Skin epidermis (tissue), 12 donors: ENCODE results near the gene KCNK3.

Experiments used
- H3K27ac ChIP-seq, 21 experiments: fragments of 200-600 bp; sonication (generic) in 11 of 21; one replicate each; pipeline ENCODE4 v1.5.0; 2020; ENCODE audit warnings: mild to moderate bottlenecking in 3 of 21, inconsistent platforms in 2 of 21, moderate library complexity in 2 of 21
- H3K4me3 ChIP-seq, 7 experiments: fragments of 200-600 bp; sonication (generic) in 2 of 7; one replicate each; pipeline ENCODE4 v1.5.0; 2020; ENCODE audit warnings: inconsistent platforms in 2 of 7, mild to moderate bottlenecking in 2 of 7, moderate library complexity in 1 of 7

KCNK3 gene

GRCh38 chr2:26685989-26686839 is 6.3 kb upstream of the KCNK3 start:
- no peak overlapping the region for H3K27ac ChIP-seq
- H3K4me3 ChIP-seq, result no peak overlapping the region

GRCh38 chr2:26687328-26687727 is 5.2 kb upstream of the KCNK3 start:
- Histone ChIP-seq H3K4me3 (no peak overlapping the region), H3K27ac (no peak overlapping the region)

- Histone ChIP-seq H3K27ac (no peak overlapping the region), H3K4me3 (no peak overlapping the region)
Observed at GRCh38 chr2:26687801-26688200, 4.7 kb upstream of the KCNK3 start.

GRCh38 chr2:26691161-26691560 is 1.4 kb upstream of the KCNK3 start:
- H3K4me3 ChIP-seq, result no peak overlapping the region
- H3K27ac ChIP-seq, result no peak overlapping the region

DNA sequence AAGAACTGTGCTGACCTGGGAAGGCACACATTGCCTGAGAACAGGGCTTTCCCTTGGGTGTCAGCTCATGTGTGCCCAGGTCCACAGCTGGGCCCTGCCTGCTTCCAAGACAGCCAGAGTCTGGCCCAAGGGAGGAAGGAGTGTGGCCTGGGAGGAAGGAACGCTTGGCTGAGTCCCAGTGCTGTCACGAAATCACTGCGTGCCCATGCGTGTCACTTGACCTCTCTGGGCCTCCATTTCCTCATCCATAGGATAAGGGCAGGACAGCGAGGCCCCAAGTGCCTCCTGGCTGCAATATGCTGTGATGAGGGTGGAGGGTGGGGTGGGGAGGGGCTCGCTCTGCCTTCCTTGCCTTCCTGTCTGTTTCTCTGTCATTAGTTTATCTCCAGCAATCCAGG is 642 bp upstream of the KCNK3 start:
- H3K27ac ChIP-seq, result no peak overlapping the region
- H3K4me3 ChIP-seq, result no peak overlapping the region

DNA sequence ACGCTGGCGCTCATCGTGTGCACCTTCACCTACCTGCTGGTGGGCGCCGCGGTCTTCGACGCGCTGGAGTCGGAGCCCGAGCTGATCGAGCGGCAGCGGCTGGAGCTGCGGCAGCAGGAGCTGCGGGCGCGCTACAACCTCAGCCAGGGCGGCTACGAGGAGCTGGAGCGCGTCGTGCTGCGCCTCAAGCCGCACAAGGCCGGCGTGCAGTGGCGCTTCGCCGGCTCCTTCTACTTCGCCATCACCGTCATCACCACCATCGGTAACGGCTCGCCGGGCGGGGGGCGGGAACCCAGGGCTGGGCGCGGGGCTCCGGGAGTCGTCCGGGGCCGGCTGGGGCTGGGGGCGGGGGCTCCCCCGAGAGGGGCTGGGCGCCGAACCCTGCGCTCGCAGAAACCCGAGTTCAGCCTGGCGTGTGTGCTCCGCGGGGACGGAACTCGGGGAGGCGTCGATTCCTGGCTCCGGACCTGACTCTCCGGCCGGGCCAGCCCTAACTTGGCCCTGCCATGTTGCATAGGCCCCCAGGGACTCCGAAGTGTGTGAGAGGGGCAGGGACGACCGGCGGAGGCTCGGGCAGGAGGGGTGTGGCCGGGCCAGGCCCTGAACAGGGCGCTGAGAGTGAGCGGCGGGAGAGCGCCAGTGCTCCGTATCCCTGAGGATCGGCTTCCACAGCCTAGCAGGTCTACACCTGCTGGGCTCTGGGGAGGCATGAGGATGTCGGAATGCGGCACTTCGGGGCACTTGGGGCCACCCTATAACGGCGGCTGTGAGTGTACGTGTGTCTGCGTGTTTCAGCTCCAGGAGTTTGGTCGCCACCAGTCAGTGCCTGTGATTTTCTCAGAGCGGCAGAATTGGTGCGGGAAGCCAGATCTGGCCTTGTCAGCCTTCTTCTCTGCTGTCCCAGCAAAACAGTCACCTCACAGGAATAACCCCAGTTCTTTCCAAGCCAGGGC is 651 bp downstream of the KCNK3 start:
- no peak overlapping the region for H3K27ac ChIP-seq
- H3K4me3 ChIP-seq, result peak overlapping the region in 4 of 7 experiments; percentile 10 to 26 (median 14)

DNA sequence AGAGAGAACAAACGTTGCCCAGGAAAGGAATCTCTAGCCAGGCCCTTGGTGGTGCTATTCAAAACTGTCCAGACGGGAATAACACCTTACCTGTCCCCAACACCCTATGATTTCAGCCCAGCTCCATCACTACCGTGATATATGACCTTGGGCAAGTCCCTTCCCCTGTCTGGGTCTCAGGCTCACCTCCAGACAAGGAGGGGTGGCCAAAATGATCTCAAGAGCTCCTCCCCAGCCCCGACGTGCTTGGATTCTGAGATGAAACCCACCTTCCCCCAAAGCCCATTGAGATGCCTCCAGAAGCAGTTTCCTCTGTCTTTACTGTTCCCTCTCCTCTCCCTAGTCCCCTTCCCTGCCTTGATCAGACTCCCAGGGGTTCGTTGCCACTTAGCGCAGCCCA is 1.5 kb downstream of the KCNK3 start:
- no peak overlapping the region for H3K4me3 ChIP-seq
- H3K27ac ChIP-seq, result no peak overlapping the region

DNA sequence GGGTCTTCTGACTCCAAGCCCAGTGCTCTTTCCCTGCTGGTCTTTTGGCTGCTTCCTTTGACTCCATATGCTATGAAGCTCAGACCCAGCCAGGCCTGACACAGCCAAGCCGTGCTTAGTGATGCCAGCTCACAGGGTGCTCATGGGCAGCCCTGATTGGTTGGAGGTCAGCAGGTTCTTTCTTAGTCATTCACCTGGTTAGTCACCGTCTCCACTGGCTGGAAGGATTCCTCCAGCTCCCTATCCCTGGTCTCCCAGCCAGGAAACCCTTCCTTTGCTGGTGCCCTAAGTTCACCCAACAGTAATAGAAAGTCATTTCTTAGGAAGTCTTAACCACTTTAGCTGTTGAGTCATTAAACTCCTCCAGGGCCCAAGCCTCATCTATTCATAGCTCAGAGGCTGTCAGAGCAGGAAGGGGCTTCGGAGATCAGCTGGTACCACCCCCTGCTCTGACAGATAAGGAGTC is 3.9 kb downstream of the KCNK3 start:
- H3K4me3 ChIP-seq, result no peak overlapping the region
- no peak overlapping the region for H3K27ac ChIP-seq

DNA sequence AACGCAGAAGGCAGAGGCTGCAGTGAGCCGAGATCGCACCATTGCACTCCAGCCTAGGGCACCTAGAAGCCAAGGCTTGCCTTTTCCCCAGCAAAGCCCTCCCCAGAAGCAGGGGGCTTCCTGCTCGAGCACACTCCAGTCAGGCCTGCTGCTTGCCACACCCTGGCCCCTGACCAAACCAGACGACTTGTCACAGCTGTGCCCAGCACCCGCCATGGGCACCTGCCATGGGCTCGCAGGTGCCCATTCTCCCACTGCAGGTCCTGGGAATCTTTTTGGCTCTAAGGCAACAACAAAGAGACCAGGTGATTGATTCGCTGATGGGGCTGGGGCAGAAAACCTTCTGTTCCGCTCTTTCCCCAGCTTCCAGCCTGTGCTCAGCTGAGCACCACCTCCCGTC is 4.9 kb downstream of the KCNK3 start:
- no peak overlapping the region for H3K27ac ChIP-seq
- H3K4me3 ChIP-seq, result no peak overlapping the region

GRCh38 chr2:26699295-26699694 is 6.8 kb downstream of the KCNK3 start:
- H3K4me3 ChIP-seq, result no peak overlapping the region
- no peak overlapping the region for H3K27ac ChIP-seq

DNA sequence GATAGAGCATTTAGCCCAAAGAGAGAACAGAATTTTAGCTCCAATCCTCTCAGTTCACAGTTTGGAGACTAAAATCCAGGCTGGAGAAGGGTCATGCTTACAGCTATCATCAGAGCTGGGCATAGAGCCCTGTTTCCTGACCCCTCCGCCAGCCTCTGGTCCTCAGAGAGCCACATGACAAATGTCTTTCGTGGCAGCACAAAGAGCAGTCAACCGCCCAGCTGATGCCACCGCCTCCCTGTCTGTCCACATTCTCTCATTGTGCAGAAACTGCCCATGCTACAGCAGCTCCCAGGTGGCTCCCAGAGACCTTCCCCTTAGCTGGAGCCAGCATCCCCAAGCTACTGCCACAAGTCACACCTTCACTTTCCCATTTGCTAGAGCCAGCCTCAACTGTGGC is 7.6 kb downstream of the KCNK3 start:
- H3K27ac ChIP-seq, result no peak overlapping the region

DNA sequence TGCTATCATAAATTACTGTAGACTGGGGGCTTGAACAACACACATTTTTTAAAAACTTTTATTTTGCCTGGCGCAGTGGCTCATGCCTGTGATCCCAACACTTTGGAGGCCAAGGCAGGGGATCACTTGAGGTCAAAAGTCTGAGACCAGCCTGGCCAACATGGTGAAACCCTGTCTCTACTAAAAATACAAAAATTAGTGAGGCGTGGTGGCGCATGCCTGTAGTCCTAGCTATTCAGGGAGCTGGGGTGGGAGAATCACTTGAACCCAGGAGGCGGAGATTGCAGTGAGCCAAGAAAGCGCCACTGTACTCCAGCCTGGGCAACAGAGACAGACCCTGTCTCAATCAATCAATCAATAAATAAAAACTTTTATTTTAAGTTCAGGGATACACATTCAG is 9.1 kb downstream of the KCNK3 start:
- no peak overlapping the region for H3K27ac ChIP-seq
- H3K4me3 ChIP-seq, result no peak overlapping the region

More for the DNA sequence above, 7.6 kb downstream of the KCNK3 start:
- H3K4me3 ChIP-seq, result no peak overlapping the region

- H3K4me3 ChIP-seq, result no peak overlapping the region
- no peak overlapping the region for H3K27ac ChIP-seq
Observed at GRCh38 chr2:26702025-26702424, 9.5 kb downstream of the KCNK3 start.

- Histone ChIP-seq H3K4me3 (no peak overlapping the region), H3K27ac (peak overlapping the region in 3 of 21 experiments; percentile 3 to 47 (median 22))
Observed at GRCh38 chr2:26704441-26704977, 12.0 kb downstream of the KCNK3 start.

DNA sequence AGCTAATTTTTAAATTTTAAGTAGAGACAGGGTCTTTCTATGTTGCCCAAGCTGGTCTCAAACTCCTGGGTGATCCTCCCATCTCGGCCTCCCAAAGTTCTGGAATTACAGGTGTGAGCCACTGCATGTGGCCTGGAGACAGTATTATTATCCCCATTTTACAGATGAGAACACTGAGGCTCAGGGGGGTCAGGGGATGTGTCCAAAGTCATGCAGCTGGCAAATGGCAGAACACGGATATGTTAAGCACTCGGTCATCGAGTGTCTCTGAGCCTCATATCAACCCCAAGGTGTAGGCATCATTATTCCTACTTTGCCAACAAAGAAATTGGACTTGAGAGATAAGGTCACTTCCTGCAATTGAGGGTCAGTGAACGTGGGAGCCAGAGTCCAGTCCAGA is 12.6 kb downstream of the KCNK3 start:
- Histone ChIP-seq H3K27ac (peak overlapping the region in 1 of 21 experiments; percentile 3), H3K4me3 (no peak overlapping the region)

DNA sequence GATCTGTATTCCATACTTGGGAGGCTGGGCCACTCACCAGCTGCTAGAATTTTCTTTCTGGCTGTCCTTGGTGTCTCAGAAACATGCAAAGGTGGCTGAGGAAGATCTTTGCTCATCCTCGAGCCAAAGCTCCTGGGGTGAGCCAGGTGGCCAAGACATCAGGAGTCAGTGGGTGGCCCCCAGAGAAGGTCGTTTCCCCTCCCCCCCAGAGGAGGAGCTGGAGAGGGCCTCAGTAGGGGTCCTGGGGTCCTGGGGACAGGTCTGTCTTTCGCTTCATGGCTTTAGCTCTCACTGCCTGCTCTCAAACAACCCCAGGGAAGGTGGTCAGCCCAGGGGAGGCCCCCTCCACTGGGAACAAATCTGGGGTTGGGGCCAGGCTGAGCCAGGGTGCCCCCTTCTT is 13.6 kb downstream of the KCNK3 start:
- H3K27ac ChIP-seq, result no peak overlapping the region
- H3K4me3 ChIP-seq, result no peak overlapping the region

DNA sequence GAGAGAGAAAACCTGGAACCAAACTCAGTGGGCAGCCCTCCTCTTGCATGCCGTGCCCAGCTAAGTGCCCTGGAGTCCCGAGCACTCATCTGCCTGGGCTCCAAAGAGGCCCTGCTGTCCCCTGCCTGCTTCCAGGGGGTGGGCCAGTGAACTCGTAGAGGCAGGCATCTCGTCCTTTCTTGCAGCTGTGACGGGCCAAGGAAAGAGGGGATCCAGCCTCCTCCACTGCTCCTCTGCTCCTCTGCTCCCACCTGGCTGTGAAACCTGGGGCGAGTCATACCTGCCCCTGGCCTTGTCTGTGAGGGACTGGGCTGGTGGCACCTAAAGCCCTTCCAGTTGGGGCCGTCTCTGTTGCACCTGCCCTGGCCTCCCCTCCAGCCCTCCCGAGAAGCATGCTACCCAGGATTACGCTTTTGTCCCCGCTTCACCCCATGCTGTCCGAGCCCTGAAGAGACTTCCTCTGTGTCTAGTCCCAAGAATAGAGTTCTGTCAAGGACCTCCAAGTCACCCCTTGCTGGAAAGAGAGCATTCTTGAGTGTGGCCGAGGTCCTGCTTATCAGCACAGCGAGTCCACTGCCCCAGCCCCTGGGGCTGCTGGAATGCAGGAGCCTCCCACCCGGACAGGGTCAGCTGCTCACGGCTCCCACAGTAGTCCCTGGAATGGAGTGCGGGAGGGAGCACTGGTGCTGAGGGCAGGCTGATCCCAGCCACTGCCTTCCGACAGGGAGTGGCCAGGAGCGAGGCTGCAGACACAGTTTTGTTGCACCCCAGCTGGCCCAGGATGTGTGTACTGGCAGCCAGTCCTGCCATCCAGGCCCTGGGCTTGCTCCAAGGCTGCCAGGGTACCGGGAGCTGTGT is 14.3 kb downstream of the KCNK3 start:
- H3K4me3 ChIP-seq, result no peak overlapping the region
- no peak overlapping the region for H3K27ac ChIP-seq

GRCh38 chr2:26707747-26708146 is 15.2 kb downstream of the KCNK3 start:
- Histone ChIP-seq H3K4me3 (no peak overlapping the region), H3K27ac (no peak overlapping the region)

DNA sequence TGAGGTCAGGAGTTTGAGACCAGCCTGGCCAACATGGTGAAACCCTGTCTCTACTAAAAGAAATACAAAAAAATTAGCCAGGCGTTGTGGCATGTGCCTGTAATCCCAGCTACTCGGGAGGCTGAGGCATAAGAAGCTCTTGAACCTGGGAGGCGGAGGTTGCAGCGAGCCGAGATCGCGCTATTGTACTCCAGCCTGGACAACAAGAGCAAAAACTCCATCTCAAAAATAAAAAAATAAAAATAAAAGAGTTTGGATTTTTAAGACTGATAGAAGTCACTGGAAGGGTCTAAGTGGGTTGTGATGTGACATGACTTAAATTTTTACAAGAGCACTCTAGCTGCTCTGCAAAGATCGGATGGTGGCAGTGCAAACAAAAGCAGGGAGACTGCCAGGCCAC is 15.9 kb downstream of the KCNK3 start:
- H3K27ac ChIP-seq, result no peak overlapping the region

More for the DNA sequence above, 15.9 kb downstream of the KCNK3 start:
- no peak overlapping the region for H3K4me3 ChIP-seq
